Measurements from ENCODE around the gene ERG28. TPM values are rescaled to one million over a fixed set of nuclear protein-coding genes. Genes with fewer than 3 reads are reported as not detected.
A peak's percentile ranks its signal among the peaks of the same experiment; 100 is the strongest.
"Not testable (repeated sequence)": the region's sequence is repeated elsewhere in the genome, so short reads cannot be mapped to it uniquely, and the experiment has no call there.

Gene ERG28
- total RNA-seq, 1 donor from 2014 or later: 4.3 TPM

GRCh38 chr14:75625034-75625433 lies 35.6 kb downstream of the ERG28 start:
- DNase-seq (ENCODE audit: low read depth): no peak

- no peak for DNase-seq (ENCODE audit: low read depth)
Observed at GRCh38 chr14:75619548-75619947, 41.1 kb downstream of the ERG28 start.

GRCh38 chr14:75615200-75615599 lies 45.5 kb downstream of the ERG28 start:
- no peak for DNase-seq (ENCODE audit: low read depth)

- no peak for DNase-seq (ENCODE audit: low read depth)
Observed at GRCh38 chr14:75614179-75614578, 46.5 kb downstream of the ERG28 start.

- DNase-seq (ENCODE audit: low read depth): no peak
Observed at GRCh38 chr14:75612157-75612556, 48.5 kb downstream of the ERG28 start.

GRCh38 chr14:75610834-75611233 lies 49.8 kb downstream of the ERG28 start:
- peak; percentile 15 for DNase-seq (ENCODE audit: low read depth)

GRCh38 chr14:75609606-75610475 lies 50.8 kb downstream of the ERG28 start:
- DNase-seq (ENCODE audit: low read depth): peak; percentile 6

- no peak for DNase-seq (ENCODE audit: low read depth)
Observed at GRCh38 chr14:75609116-75609515, 51.6 kb downstream of the ERG28 start.

GRCh38 chr14:75607842-75608640 lies 52.6 kb downstream of the ERG28 start:
- DNase-seq (ENCODE audit: low read depth): no peak

GRCh38 chr14:75607044-75607443 lies 53.6 kb downstream of the ERG28 start:
- DNase-seq (ENCODE audit: low read depth): no peak

- no peak for DNase-seq (ENCODE audit: low read depth)
Observed at GRCh38 chr14:75605916-75606315, 54.8 kb downstream of the ERG28 start.

- peak; percentile 54 for DNase-seq (ENCODE audit: low read depth)
Observed at GRCh38 chr14:75604979-75605851, 55.5 kb downstream of the ERG28 start.

- no peak for DNase-seq (ENCODE audit: low read depth)
Observed at GRCh38 chr14:75602503-75602902, 58.2 kb downstream of the ERG28 start.

GRCh38 chr14:75601061-75601460 lies 59.6 kb downstream of the ERG28 start:
- not testable (repeated sequence) for DNase-seq (ENCODE audit: low read depth)

GRCh38 chr14:75600100-75600499 lies 60.6 kb downstream of the ERG28 start:
- DNase-seq (ENCODE audit: low read depth): not testable (repeated sequence)

Other genes starting within 250 kb of the ERG28 start
- 27.0 and 36.5 TPM in 2 replicates for gene JDP2, start 232.9 kb downstream of the ERG28 start, total RNA-seq
- gene BATF, start 138.4 kb downstream of the ERG28 start, total RNA-seq: not detected in 2 replicates
- 1.2 and 3.4 TPM in 2 replicates for gene FLVCR2, start 82.3 kb downstream of the ERG28 start, total RNA-seq
- gene TTLL5, start 370 bp upstream of the ERG28 start, total RNA-seq: 16.5 and 34.1 TPM in 2 replicates

Measured in renal cortical epithelial cell (primary cell).